Spleen (tissue), 7 donors: ENCODE results near the gene CA5A.

ENCODE experiments used
- CTCF ChIP-seq, 11 experiments: fragments of 200-600 bp in 7 of 11; fragments of 450-650 bp in 4 of 11; sonication (generic) in 4 of 11; IDR thresholded peaks in 8 of 11; conservative IDR thresholded peaks in 3 of 11; 1 replicate in 7 of 11; 2 replicates in 4 of 11; pipeline versions ENCODE4 v1.4.0 to v1.8.0; 2016 to 2021; ENCODE audit warnings: antibody characterized with exemption in 11 of 11, inconsistent platforms in 4 of 11, mild to moderate bottlenecking in 1 of 11
- POLR2A ChIP-seq, 3 donors: fragments of 450-650 bp; IDR thresholded peaks; one replicate each; pipeline ENCODE4 v1.5.1; 2017; ENCODE audit warnings: antibody characterized with exemption in 3 of 3, mild to moderate bottlenecking in 1 of 3
- POLR2AphosphoS5 ChIP-seq, 3 donors: sonication (generic); formaldehyde crosslinking; IDR thresholded peaks; one replicate each; pipeline ENCODE4 v1.5.1; 2017; ENCODE audit warnings: antibody characterized with exemption in 3 of 3
- donor health status: DM: no; HTN: no; CAD: no; lungs with moderate emphysema.
- donor health status: DM: no; HTN: no; CAD: no.
- donor health status: DM: no; HTN: no; CAD: no.

GRCh38 chr16:87945351-87946042 is 9.2 kb upstream of the CA5A start:
- peak; percentile 28 to 69 (median 60) for TF ChIP-seq POLR2AphosphoS5 (IDR thresholded peaks at IDR 0.05)
- no peak for TF ChIP-seq CTCF (IDR thresholded peaks at IDR 0.05 in 8 of 11, conservative IDR thresholded peaks at IDR 0.05 in 3 of 11)
- peak in 1 of 3 donors; percentile 4 for TF ChIP-seq POLR2A (IDR thresholded peaks at IDR 0.05)
